BLaER1 (cell line): ENCODE results near the gene TSEN15.

Source experiments
- H3K27ac ChIP-seq: shearing (Covaris generic); formaldehyde crosslinking; 2 replicates; pipeline ENCODE4 v1.8.1; 2022
- H3K27me3 ChIP-seq: shearing (Covaris generic); formaldehyde crosslinking; 2 replicates; pipeline ENCODE4 v1.8.1; 2022
- H3K36me3 ChIP-seq: shearing (Covaris generic); formaldehyde crosslinking; 2 replicates; pipeline ENCODE4 v1.8.1; 2022
- H3K4me1 ChIP-seq: shearing (Covaris generic); formaldehyde crosslinking; 2 replicates; pipeline ENCODE4 v1.8.1; 2022
- H3K4me2 ChIP-seq: shearing (Covaris generic); formaldehyde crosslinking; 2 replicates; pipeline ENCODE4 v1.8.1; 2022
- H3K4me3 ChIP-seq: shearing (Covaris generic); formaldehyde crosslinking; 2 replicates; pipeline ENCODE4 v1.8.1; 2022
- H3K9ac ChIP-seq: shearing (Covaris generic); formaldehyde crosslinking; 2 replicates; pipeline ENCODE4 v1.8.1; 2022
- H3K9me3 ChIP-seq: shearing (Covaris generic); formaldehyde crosslinking; 2 replicates; pipeline ENCODE4 v1.8.1; 2022
- H4K20me1 ChIP-seq: shearing (Covaris generic); formaldehyde crosslinking; 2 replicates; pipeline ENCODE4 v1.8.1; 2022
- Cebpa-rat ChIP-seq: shearing (Covaris generic); IDR thresholded peaks from 2 replicates; pipeline ENCODE4 v1.8.1; 2022

The TSEN15 gene

GRCh38 chr1:184031092-184031408 is 20.5 kb upstream of the TSEN15 start:
- H3K27me3 ChIP-seq = peaks cover 24% of the 10 kb centered on the region

GRCh38 chr1:184031409-184032107 is 20.0 kb upstream of the TSEN15 start:
- Histone ChIP-seq H4K20me1 (peaks cover 10% of the 10 kb centered on the region), H3K4me3 (no peak overlapping the region), H3K27ac (no peak overlapping the region), H3K4me1 (peaks cover 6% of the 10 kb centered on the region), H3K27me3 (peaks cover 29% of the 10 kb centered on the region), H3K9ac (no peak overlapping the region), H3K4me2 (no peak overlapping the region), H3K9me3 (no peaks in the 10 kb centered on the region), H3K36me3 (no peaks in the 10 kb centered on the region)
- no peak for TF ChIP-seq Cebpa-rat

More at GRCh38 chr1:184031092-184031408, 20.5 kb upstream of the TSEN15 start:
- Histone ChIP-seq H3K9ac (no peak overlapping the region), H3K4me2 (no peak overlapping the region), H4K20me1 (peaks cover 5% of the 10 kb centered on the region), H3K9me3 (no peaks in the 10 kb centered on the region), H3K4me1 (peaks cover under 1% of the 10 kb centered on the region), H3K36me3 (no peaks in the 10 kb centered on the region), H3K4me3 (no peak overlapping the region), H3K27ac (no peak overlapping the region)
- no peak for TF ChIP-seq Cebpa-rat

GRCh38 chr1:184032306-184032929 is 19.1 kb upstream of the TSEN15 start:
- Histone ChIP-seq H3K9me3 (no peaks in the 10 kb centered on the region), H3K27ac (no peak overlapping the region), H3K9ac (no peak overlapping the region), H3K4me2 (no peak overlapping the region), H3K36me3 (no peaks in the 10 kb centered on the region), H4K20me1 (peaks cover 19% of the 10 kb centered on the region), H3K4me3 (no peak overlapping the region), H3K4me1 (peaks cover 14% of the 10 kb centered on the region), H3K27me3 (peaks cover 38% of the 10 kb centered on the region)
- no peak for TF ChIP-seq Cebpa-rat

- Histone ChIP-seq H3K4me3 (no peak overlapping the region), H3K4me1 (peaks cover 17% of the 10 kb centered on the region), H3K9me3 (no peaks in the 10 kb centered on the region), H3K36me3 (no peaks in the 10 kb centered on the region), H3K4me2 (no peak overlapping the region), H3K9ac (no peak overlapping the region), H3K27me3 (peaks cover 43% of the 10 kb centered on the region), H3K27ac (no peak overlapping the region), H4K20me1 (peaks cover 20% of the 10 kb centered on the region)
- no peak for TF ChIP-seq Cebpa-rat
Measured at GRCh38 chr1:184032930-184033418, 18.6 kb upstream of the TSEN15 start.

- Histone ChIP-seq H3K9ac (no peak overlapping the region), H3K4me3 (no peak overlapping the region), H3K27ac (no peak overlapping the region), H3K9me3 (no peaks in the 10 kb centered on the region), H4K20me1 (peaks cover 20% of the 10 kb centered on the region), H3K36me3 (no peaks in the 10 kb centered on the region), H3K4me2 (no peak overlapping the region), H3K4me1 (peaks cover 17% of the 10 kb centered on the region), H3K27me3 (peaks cover 51% of the 10 kb centered on the region)
- no peak for TF ChIP-seq Cebpa-rat
Measured at GRCh38 chr1:184033711-184034167, 17.8 kb upstream of the TSEN15 start.

- H3K9ac ChIP-seq = no peak overlapping the region
Measured at GRCh38 chr1:184034761-184035379, 16.7 kb upstream of the TSEN15 start.

GRCh38 chr1:184035719-184036516 is 15.6 kb upstream of the TSEN15 start:
- Histone ChIP-seq H3K9me3 (no peaks in the 10 kb centered on the region), H3K36me3 (no peaks in the 10 kb centered on the region), H3K4me3 (peak overlapping the region; percentile 70), H3K9ac (no peak overlapping the region), H4K20me1 (peaks cover 20% of the 10 kb centered on the region), H3K27me3 (peaks cover 58% of the 10 kb centered on the region), H3K4me2 (peak overlapping the region; percentile 99), H3K4me1 (peaks cover 17% of the 10 kb centered on the region), H3K27ac (no peak overlapping the region)
- TF ChIP-seq Cebpa-rat = no peak

More at GRCh38 chr1:184034761-184035379, 16.7 kb upstream of the TSEN15 start:
- Histone ChIP-seq H3K4me3 (no peak overlapping the region), H3K36me3 (no peaks in the 10 kb centered on the region), H4K20me1 (peaks cover 20% of the 10 kb centered on the region), H3K9me3 (no peaks in the 10 kb centered on the region), H3K4me2 (no peak overlapping the region), H3K4me1 (peaks cover 17% of the 10 kb centered on the region), H3K27me3 (peaks cover 58% of the 10 kb centered on the region), H3K27ac (no peak overlapping the region)
- TF ChIP-seq Cebpa-rat = no peak

GRCh38 chr1:184036517-184036949 is 15.0 kb upstream of the TSEN15 start:
- peaks cover 58% of the 10 kb centered on the region for H3K27me3 ChIP-seq
- 0 out of 2 replicates have a peak overlapping the region, but pooled peaks have one; percentile 54 for H3K9ac ChIP-seq
- TF ChIP-seq Cebpa-rat = no peak
- H3K36me3 ChIP-seq = no peaks in the 10 kb centered on the region
- H3K4me2 ChIP-seq = peak overlapping the region; percentile 99
- peak overlapping the region; percentile 70 for H3K4me3 ChIP-seq
- H4K20me1 ChIP-seq = peaks cover 20% of the 10 kb centered on the region
- H3K27ac ChIP-seq = no peak overlapping the region
- no peaks in the 10 kb centered on the region for H3K9me3 ChIP-seq
- H3K4me1 ChIP-seq = peaks cover 17% of the 10 kb centered on the region

- peak overlapping the region; percentile 99 for H3K4me2 ChIP-seq
- H3K9me3 ChIP-seq = no peaks in the 10 kb centered on the region
- H3K27ac ChIP-seq = no peak overlapping the region
- no peak for TF ChIP-seq Cebpa-rat
- peaks cover 58% of the 10 kb centered on the region for H3K27me3 ChIP-seq
- H3K4me1 ChIP-seq = peaks cover 17% of the 10 kb centered on the region
- peak overlapping the region; percentile 70; the same call in 1 of the 2 replicates for H3K4me3 ChIP-seq
- H3K9ac ChIP-seq = no peak overlapping the region
- peaks cover 20% of the 10 kb centered on the region for H4K20me1 ChIP-seq
- no peaks in the 10 kb centered on the region for H3K36me3 ChIP-seq
Measured at GRCh38 chr1:184037849-184038591, 13.5 kb upstream of the TSEN15 start.
